AG04450 (cell line): ENCODE data around the gene ITGBL1. TPM values are rescaled to one million over a fixed set of nuclear protein-coding genes. Genes with fewer than 3 reads are reported as not detected.

Source experiments
- CTCF ChIA-PET: fragments of 300-600, 350-600 bp; formaldehyde crosslinking; extraction: SDS; loops from one replicate; lab custom pipeline; 2022; ENCODE audit warnings: antibody characterized with exemption, inconsistent platforms; lab: Charles Lee
- POLR2A ChIA-PET: fragments of 350-600 bp; formaldehyde crosslinking; extraction: SDS; loops from one replicate; lab custom pipeline; 2021; ENCODE audit warnings: antibody characterized with exemption, inconsistent platforms; lab: Yijun Ruan, JAX
- DNase-seq: peaks from one replicate; pipeline ENCODE4 v3.0.0-alpha.2; 2011; ENCODE audit warnings: low read depth, low spot score
- H3K27ac ChIP-seq: one replicate; pipeline ENCODE4 v1.5.1; 2012; ENCODE audit warnings: low read depth, low read length, control low read depth
- H3K27me3 ChIP-seq: one replicate; pipeline ENCODE4 v1.6.0; 2012; ENCODE audit warnings: low read length; ENCODE audit not compliant: control insufficient read depth, insufficient read depth
- H3K4me3 ChIP-seq: 2 replicates; pipeline ENCODE4 v1.5.1; 2011; ENCODE audit warnings: mild to moderate bottlenecking, low read depth, low read length, control low read depth
- H3K9me3 ChIP-seq: 2 replicates; pipeline ENCODE4 v1.5.1; 2012; ENCODE audit warnings: low read length; ENCODE audit not compliant: control insufficient read depth, insufficient read depth
- polyA plus RNA-seq: library from polyadenylated mRNA; depleted of rRNA; stranded (reverse); fragments of >200 nt; gene quantifications from 2 replicates; pipeline ENCODE4 v1.2.3, GENCODE V29; 2011
- TF ChIP-seq, protein P1 (sequence below): IDR thresholded peaks from 2 replicates; pipeline ENCODE4 v1.5.1; 2011; ENCODE audit warnings: low read depth, low read length, control low read depth, inconsistent platforms

Gene ITGBL1
- polyA plus RNA-seq, 1 experiment = 17.1 TPM

DNA sequence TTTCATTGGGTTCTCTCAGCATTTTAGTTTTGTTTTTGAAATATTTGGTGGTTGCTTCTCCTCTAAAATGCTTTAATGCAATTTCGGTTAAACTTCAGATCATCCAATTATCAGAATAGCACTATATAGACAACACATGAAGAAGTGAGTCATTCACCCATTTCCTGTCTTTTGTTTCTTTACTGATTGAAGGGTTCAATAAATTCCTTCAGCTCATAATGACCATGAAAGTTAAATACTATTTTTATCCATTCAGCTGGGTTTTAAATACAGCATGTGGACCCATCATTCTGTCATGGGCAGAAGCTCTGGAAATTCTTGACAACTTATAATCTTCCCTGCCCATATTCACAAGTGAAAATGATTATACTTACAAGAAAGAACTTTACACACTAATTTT, 187.2 kb downstream of the ITGBL1 start:
- POLR2A ChIA-PET = no interaction called here

DNA sequence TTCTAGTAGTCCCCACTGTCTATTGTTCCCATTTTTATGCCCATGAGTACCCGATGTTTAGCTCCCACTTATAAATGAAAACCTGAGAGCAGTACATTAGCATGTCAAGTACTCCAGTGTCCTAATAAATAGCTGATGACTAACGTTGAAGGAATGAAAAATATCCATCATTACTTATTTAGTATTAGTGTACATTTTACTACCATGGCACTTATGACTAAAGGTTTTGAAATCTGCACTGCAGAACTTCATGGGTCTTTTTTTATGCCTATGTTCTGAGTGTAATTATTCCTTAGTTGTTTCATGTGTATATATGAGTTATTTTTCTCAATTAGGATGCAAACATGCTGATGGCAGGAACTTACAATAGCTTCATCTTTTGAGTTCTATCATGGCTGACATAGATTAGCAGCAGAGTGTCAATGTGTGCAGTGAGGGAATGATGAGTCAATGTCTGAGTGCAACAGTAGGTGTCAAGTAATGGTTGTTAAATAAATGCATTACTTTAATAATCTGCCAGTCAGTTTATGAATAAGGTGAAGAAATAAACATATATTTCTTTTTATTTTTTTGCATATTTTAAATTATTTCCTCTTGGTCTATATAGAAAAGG, 188.4 kb downstream of the ITGBL1 start:
- Histone ChIP-seq H3K4me3 (no peak overlapping the region), H3K9me3 (no peaks in the 10 kb centered on the region), H3K27ac (no peak overlapping the region), H3K27me3 (no peaks in the 10 kb centered on the region)
- TF ChIP-seq, protein P1, sequence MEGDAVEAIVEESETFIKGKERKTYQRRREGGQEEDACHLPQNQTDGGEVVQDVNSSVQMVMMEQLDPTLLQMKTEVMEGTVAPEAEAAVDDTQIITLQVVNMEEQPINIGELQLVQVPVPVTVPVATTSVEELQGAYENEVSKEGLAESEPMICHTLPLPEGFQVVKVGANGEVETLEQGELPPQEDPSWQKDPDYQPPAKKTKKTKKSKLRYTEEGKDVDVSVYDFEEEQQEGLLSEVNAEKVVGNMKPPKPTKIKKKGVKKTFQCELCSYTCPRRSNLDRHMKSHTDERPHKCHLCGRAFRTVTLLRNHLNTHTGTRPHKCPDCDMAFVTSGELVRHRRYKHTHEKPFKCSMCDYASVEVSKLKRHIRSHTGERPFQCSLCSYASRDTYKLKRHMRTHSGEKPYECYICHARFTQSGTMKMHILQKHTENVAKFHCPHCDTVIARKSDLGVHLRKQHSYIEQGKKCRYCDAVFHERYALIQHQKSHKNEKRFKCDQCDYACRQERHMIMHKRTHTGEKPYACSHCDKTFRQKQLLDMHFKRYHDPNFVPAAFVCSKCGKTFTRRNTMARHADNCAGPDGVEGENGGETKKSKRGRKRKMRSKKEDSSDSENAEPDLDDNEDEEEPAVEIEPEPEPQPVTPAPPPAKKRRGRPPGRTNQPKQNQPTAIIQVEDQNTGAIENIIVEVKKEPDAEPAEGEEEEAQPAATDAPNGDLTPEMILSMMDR = no peak
- ChIA-PET CTCF (no interaction called here), POLR2A (interaction anchor here (1.2 to 1.3 kb wide), 2 partner anchors 56 to 66 kb away, joined by 3 read pairs; no protein-coding TSS in a partner anchor)
- DNase-seq = peak; percentile 18

More for the DNA sequence above, 187.2 kb downstream of the ITGBL1 start:
- Histone ChIP-seq H3K27ac (no peak overlapping the region), H3K9me3 (no peaks in the 10 kb centered on the region), H3K4me3 (no peak overlapping the region), H3K27me3 (no peaks in the 10 kb centered on the region)
- CTCF ChIA-PET = no interaction called here
- TF ChIP-seq, protein P1 = no peak
- no peak for DNase-seq

DNA sequence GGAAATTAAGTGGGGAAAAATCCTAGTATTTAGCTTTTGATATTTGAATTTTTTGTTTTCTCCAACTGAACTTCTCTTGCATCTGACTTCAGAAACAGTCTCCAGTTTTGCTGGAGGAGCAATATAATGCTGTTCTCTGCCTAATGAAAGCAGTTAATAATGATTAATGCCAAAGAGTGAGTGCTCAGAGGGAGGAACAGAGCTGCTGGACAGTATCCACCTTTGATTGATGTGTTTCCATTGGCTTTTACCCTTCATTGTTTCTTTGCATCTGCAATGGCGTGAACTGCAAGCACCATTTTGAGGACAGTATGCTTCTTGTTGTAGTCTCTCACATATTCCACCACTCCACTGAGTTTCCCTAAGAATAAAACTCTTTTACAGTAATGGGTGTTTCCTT, 193.4 kb downstream of the ITGBL1 start:
- Histone ChIP-seq H3K9me3 (no peaks in the 10 kb centered on the region), H3K27me3 (no peaks in the 10 kb centered on the region), H3K4me3 (no peak overlapping the region), H3K27ac (no peak overlapping the region)
- ChIA-PET POLR2A (no interaction called here), CTCF (interaction anchor here (1.0 to 1.2 kb wide), 2 partner anchors 112 to 519 kb away, joined by 3 read pairs; no protein-coding TSS in a partner anchor)
- TF ChIP-seq, protein P1 = no peak
- DNase-seq = no peak

DNA sequence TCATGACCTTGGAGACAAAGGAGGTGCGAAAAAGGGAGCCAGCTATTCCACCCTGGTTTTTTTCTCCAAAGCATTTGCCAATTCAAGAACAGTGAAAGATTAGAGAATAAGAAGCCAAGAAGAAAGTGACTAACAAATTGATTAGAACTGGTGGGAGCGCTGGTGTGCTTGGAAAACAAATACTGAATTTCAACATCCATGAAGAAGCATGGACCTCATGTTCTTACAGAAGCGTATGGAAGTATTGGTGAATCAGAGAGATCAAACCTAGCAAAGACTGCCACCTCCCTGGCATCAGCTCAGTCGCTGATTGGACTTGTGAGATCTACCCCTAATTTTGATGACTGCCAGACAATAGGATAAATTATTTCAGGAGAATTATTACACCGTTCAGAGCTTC, 195.3 kb downstream of the ITGBL1 start:
- Histone ChIP-seq H3K9me3 (no peaks in the 10 kb centered on the region; the same call in 1 of the 2 replicates), H3K4me3 (no peak overlapping the region), H3K27me3 (no peaks in the 10 kb centered on the region), H3K27ac (no peak overlapping the region)
- TF ChIP-seq, protein P1 = no peak
- DNase-seq = no peak
- ChIA-PET POLR2A (no interaction called here), CTCF (no interaction called here)

DNA sequence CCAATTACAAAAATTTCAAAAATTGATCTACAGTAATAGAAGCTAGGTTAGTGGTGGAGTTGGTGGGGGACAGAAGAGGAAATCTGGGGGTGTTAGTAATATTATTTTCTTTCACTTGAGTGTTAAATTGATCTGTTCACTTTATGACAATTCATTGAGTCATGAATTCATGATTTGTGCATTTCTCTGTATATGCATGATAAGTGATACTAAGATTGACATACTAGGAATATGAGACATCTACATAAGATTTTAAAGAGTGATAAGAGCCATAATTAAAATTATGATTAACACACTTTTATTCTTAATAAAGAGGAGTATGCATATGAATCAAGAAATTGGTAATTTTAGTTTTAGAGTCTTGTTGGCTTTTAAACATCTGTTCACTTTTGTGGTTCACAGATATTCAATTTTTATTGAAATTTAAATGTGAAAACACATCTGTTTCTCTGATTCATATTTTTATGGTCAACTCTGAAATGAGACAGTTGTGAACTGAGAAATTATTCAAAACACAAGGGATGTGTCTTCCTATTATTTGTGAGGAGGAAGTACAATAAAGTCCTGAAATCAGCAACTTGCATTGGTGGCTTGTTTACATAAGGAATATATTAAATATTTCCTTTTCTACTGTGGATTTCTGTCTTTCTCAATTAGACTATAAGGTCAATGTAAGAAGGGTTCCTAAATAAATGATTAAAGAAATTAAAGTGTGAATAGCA, 196.5 kb downstream of the ITGBL1 start:
- CTCF ChIA-PET = no interaction called here
- H3K27ac ChIP-seq = no peak overlapping the region

More for the DNA sequence above, 196.5 kb downstream of the ITGBL1 start:
- TF ChIP-seq, protein P1 = no peak
- Histone ChIP-seq H3K4me3 (no peak overlapping the region), H3K9me3 (no peaks in the 10 kb centered on the region; the same call in 1 of the 2 replicates), H3K27me3 (no peaks in the 10 kb centered on the region)
- no peak for DNase-seq
- POLR2A ChIA-PET = no interaction called here
